Measurements from ENCODE around the gene TSPAN5.

TSPAN5 gene

DNA sequence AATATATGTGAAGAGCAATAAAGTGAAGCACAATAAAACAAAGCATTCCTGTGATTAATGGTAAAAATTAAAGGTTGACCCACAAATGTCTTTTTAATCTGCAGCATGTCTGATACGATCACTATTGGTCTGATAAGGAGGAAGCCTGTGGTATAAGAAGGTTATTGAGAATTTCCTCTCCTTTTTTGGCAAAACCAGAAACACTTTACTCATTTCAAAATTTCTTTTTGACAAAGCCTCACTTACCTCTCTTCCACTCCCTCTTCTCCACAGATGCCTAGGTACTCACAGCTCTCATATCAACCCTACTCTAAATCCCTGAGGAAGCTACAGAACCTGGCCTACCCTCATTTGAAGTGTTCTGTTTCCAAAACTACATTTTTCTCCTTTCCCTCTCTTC, 56.1 kb downstream of the TSPAN5 start:
- no peak overlapping the region for H3K4me3 ChIP-seq (replicated peaks; ENCODE audit: low read depth, low read length)
- no peak for DNase-seq (ENCODE audit: extremely low read depth, insufficient read length)
- H3K27me3 ChIP-seq (replicated peaks; ENCODE audit: control insufficient read depth, insufficient read depth, low read length): no peaks in the 10 kb centered on the region
- TF ChIP-seq, protein P1, sequence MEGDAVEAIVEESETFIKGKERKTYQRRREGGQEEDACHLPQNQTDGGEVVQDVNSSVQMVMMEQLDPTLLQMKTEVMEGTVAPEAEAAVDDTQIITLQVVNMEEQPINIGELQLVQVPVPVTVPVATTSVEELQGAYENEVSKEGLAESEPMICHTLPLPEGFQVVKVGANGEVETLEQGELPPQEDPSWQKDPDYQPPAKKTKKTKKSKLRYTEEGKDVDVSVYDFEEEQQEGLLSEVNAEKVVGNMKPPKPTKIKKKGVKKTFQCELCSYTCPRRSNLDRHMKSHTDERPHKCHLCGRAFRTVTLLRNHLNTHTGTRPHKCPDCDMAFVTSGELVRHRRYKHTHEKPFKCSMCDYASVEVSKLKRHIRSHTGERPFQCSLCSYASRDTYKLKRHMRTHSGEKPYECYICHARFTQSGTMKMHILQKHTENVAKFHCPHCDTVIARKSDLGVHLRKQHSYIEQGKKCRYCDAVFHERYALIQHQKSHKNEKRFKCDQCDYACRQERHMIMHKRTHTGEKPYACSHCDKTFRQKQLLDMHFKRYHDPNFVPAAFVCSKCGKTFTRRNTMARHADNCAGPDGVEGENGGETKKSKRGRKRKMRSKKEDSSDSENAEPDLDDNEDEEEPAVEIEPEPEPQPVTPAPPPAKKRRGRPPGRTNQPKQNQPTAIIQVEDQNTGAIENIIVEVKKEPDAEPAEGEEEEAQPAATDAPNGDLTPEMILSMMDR (IDR thresholded peaks at IDR 0.05; ENCODE audit: insufficient read depth, low read length, poor library complexity, severe bottlenecking): no peak
- no peaks in the 10 kb centered on the region for H3K36me3 ChIP-seq (ENCODE audit: control insufficient read depth, insufficient read depth, low read length)

DNA sequence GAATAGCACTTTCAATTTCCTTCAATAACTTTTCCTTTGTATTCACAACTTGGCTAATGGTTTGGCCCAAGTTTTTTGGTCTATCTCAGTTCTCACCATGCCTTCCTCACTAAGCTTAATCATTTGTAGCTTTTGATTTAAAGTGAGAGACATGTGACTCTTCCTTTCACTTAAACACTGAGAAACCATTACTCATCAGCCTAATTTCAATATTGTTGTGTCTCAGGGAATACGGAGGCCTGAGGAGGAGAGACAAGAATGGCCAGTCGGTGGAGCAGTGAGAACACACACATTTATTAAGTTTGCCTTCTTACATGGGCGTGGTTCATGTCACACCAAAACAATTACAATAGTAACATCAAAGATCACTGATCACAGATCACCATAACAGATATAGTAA, 56.7 kb downstream of the TSPAN5 start:
- no peak for DNase-seq (ENCODE audit: extremely low read depth, insufficient read length)
- TF ChIP-seq, protein P1 (IDR thresholded peaks at IDR 0.05; ENCODE audit: insufficient read depth, low read length, poor library complexity, severe bottlenecking): no peak
- H3K4me3 ChIP-seq (replicated peaks; ENCODE audit: low read depth, low read length): no peak overlapping the region
- H3K36me3 ChIP-seq (ENCODE audit: control insufficient read depth, insufficient read depth, low read length): no peaks in the 10 kb centered on the region
- no peaks in the 10 kb centered on the region for H3K27me3 ChIP-seq (replicated peaks; ENCODE audit: control insufficient read depth, insufficient read depth, low read length)

DNA sequence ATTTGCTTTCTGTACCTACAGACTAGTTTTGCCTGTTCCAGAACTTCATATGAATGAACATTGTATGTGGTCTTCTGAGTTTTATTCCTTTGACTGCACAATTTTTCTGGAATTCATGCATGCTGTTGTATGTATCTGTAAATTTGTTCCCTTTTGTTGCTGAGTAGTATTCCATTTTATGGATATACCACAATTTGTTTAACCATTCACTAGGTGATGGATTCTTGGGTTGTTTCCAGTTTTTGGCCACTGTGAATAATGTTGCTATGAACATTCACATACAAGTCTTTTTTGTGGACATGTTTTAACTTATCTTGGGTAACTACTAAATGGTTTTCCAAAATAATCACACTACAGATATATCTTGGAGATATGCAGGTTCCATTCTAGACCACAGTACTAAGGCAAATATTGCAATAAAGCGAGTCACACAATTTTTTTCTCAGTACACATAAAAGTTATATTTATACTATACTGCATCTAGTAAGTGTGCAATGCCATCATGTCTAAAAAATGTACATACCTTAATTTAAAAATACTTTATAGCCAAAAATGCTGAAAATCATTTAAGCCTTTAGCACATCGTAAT, 58.7 kb downstream of the TSPAN5 start:
- H3K4me3 ChIP-seq (replicated peaks; ENCODE audit: low read depth, low read length): no peak overlapping the region
- TF ChIP-seq, protein P1 (IDR thresholded peaks at IDR 0.05; ENCODE audit: insufficient read depth, low read length, poor library complexity, severe bottlenecking): no peak
- H3K27me3 ChIP-seq (replicated peaks; ENCODE audit: control insufficient read depth, insufficient read depth, low read length): no peaks in the 10 kb centered on the region
- DNase-seq (ENCODE audit: extremely low read depth, insufficient read length): no peak
- no peaks in the 10 kb centered on the region for H3K36me3 ChIP-seq (ENCODE audit: control insufficient read depth, insufficient read depth, low read length)

DNA sequence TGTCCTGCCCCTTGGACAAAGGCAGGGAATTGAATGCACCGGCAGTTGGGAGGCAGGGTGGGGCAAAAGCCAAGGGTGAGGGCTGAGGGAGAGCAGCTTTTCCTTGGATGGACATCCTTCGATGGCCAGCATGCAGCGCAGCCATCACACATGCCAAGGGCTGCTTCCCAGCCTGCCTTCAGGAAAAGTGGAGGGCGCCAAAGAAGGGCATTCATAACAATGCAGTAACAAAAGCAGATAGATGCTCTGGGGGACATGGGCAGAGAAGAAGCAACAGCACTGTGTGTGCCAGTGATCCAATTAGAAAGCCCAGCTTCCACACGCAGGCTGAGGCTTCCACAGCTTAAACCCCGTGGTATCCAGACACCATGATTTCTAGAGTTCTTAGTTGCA, 71.5 kb downstream of the TSPAN5 start:
- Histone ChIP-seq H3K36me3 (ENCODE audit: control insufficient read depth, insufficient read depth, low read length) (no peaks in the 10 kb centered on the region), H3K4me3 (replicated peaks; ENCODE audit: low read depth, low read length) (no peak overlapping the region), H3K27me3 (replicated peaks; ENCODE audit: control insufficient read depth, insufficient read depth, low read length) (peaks cover 1% of the 10 kb centered on the region)
- TF ChIP-seq, protein P1 (IDR thresholded peaks at IDR 0.05; ENCODE audit: insufficient read depth, low read length, poor library complexity, severe bottlenecking): no peak
- DNase-seq (ENCODE audit: extremely low read depth, insufficient read length): no peak

DNA sequence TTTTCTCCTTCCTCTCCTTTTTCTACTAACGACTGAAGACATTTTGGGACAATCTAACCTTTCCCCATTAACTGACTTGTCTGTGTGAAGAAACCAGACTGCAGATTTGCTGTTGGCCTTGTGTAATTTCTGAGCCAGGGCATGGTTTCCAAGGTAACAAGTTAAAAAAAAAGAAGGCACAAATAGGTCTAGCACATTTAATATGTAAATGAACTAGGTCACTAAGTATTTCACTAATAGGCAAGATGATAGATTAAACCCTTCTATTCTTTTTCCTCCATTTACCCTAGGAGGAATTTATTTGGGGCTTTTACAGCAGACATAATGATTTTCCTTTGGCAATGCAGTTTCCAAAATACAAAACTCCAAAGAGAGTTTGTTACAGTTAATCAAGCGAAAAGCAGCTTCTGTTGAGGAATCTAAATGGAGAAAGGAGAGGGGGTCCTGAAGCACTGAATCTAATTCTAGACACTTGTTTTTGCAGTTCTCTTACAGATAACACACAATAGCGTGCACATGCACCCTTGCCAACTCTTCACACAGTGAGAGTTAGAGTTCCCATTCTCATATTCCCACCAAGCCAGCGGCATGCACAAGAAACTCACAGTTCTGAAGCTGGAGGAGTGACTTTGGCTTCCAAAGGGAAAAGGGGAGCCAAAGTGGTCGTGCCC, 72.0 kb downstream of the TSPAN5 start:
- no peaks in the 10 kb centered on the region for H3K36me3 ChIP-seq (ENCODE audit: control insufficient read depth, insufficient read depth, low read length)
- TF ChIP-seq, protein P1 (IDR thresholded peaks at IDR 0.05; ENCODE audit: insufficient read depth, low read length, poor library complexity, severe bottlenecking): no peak
- H3K4me3 ChIP-seq (replicated peaks; ENCODE audit: low read depth, low read length): no peak overlapping the region
- H3K27me3 ChIP-seq (replicated peaks; ENCODE audit: control insufficient read depth, insufficient read depth, low read length): peaks cover 1% of the 10 kb centered on the region
- no peak for DNase-seq (ENCODE audit: extremely low read depth, insufficient read length)

All from GM06990 (cell line).